ENCODE results near the gene TIMM10B. TPM values are rescaled to one million over a fixed set of nuclear protein-coding genes. Genes with fewer than 3 reads are reported as not detected.

The TIMM10B gene
- total RNA-seq, 1 experiment from 2014 or later, result 57.2 TPM

DNA sequence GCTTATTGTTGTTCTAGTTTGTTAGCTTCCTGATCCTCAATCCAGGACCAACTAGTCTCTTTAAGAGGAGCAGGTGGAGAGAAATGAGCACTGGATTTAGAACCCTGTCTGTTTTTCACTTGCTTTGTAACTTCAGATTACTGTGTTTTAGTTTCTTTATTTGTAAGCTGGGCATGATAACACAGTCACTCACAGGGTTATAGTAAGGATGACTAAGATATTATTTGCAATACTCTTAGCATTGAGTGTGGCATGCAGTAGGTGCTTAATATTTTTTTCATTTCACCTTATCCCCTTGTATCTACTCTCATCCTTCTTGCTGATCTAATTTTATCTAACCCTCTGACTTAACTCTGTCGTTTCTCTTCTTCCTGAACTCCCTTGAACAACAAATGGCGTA lies 49.5 kb downstream of the TIMM10B start:
- Histone ChIP-seq H3K4me3 (ENCODE audit: low read length) (no peak overlapping the region), H2AFZ (ENCODE audit: low read length) (no peak overlapping the region), H3K36me3 (ENCODE audit: insufficient read depth, low read length) (no peaks in the 10 kb centered on the region), H3K9me2 (replicated peaks; ENCODE audit: insufficient read depth, low read length) (no peaks in the 10 kb centered on the region), H3K9ac (ENCODE audit: low read length) (no peak overlapping the region), H3K79me2 (ENCODE audit: low read length) (no peaks in the 10 kb centered on the region), H4K20me1 (ENCODE audit: insufficient read depth, low read depth, low read length) (no peaks in the 10 kb centered on the region), H3K27ac (ENCODE audit: low read length) (no peak overlapping the region), H3K27me3 (ENCODE audit: low read length) (no peaks in the 10 kb centered on the region), H3K4me1 (ENCODE audit: low read length) (peaks cover 16% of the 10 kb centered on the region), H3K4me2 (ENCODE audit: low read depth, low read length, poor library complexity, severe bottlenecking) (no peak overlapping the region), H3K9me3 (ENCODE audit: low read length) (no peaks in the 10 kb centered on the region)
- DNase-seq, result no peak

- Histone ChIP-seq H3K9ac (ENCODE audit: low read length) (no peak overlapping the region), H4K20me1 (ENCODE audit: insufficient read depth, low read depth, low read length) (no peaks in the 10 kb centered on the region), H3K27ac (ENCODE audit: low read length) (no peak overlapping the region), H3K9me2 (replicated peaks; ENCODE audit: insufficient read depth, low read length) (no peaks in the 10 kb centered on the region), H3K4me2 (ENCODE audit: low read depth, low read length, poor library complexity, severe bottlenecking) (no peak overlapping the region), H3K79me2 (ENCODE audit: low read length) (no peaks in the 10 kb centered on the region), H3K36me3 (ENCODE audit: insufficient read depth, low read length) (no peaks in the 10 kb centered on the region), H3K4me3 (ENCODE audit: low read length) (no peak overlapping the region), H3K4me1 (ENCODE audit: low read length) (peaks cover 11% of the 10 kb centered on the region), H3K9me3 (ENCODE audit: low read length) (no peaks in the 10 kb centered on the region), H3K27me3 (ENCODE audit: low read length) (no peaks in the 10 kb centered on the region), H2AFZ (ENCODE audit: low read length) (no peak overlapping the region)
- peak; percentile 66 for DNase-seq
Observed at GRCh38 chr11:6531267-6531752, 50.0 kb downstream of the TIMM10B start.

Other genes with a start within 250 kb of the TIMM10B start
- 33.9 and 53.8 TPM in 2 replicates for gene FHIP1B, start 246.9 kb upstream of the TIMM10B start, total RNA-seq (2014; rRNA removed; shearing (Covaris generic); ENCODE audit: low replicate concordance)
- 1.7 and 2.0 TPM in 2 replicates for gene CNGA4, start 242.4 kb upstream of the TIMM10B start, total RNA-seq (2014; rRNA removed; shearing (Covaris generic); ENCODE audit: low replicate concordance)
- not detected in 2 replicates for gene CCKBR, start 221.7 kb upstream of the TIMM10B start, total RNA-seq (2014; rRNA removed; shearing (Covaris generic); ENCODE audit: low replicate concordance)
- not detected in 2 replicates for gene CAVIN3, start 161.0 kb upstream of the TIMM10B start, total RNA-seq (2014; rRNA removed; shearing (Covaris generic); ENCODE audit: low replicate concordance)
- gene SMPD1, start 91.0 kb upstream of the TIMM10B start, total RNA-seq (2014; rRNA removed; shearing (Covaris generic); ENCODE audit: low replicate concordance), result 2.3 and 2.9 TPM in 2 replicates
- not detected in 2 replicates for gene APBB1, start 62.4 kb upstream of the TIMM10B start, total RNA-seq (2014; rRNA removed; shearing (Covaris generic); ENCODE audit: low replicate concordance)
- 0.22 TPM in 1 of 2 replicates, not detected in the other for gene HPX, start 40.5 kb upstream of the TIMM10B start, total RNA-seq (2014; rRNA removed; shearing (Covaris generic); ENCODE audit: low replicate concordance)
- gene TRIM3, start 7.6 kb upstream of the TIMM10B start, total RNA-seq (2014; rRNA removed; shearing (Covaris generic); ENCODE audit: low replicate concordance), result 13.3 and 20.4 TPM in 2 replicates
- 36.3 and 49.7 TPM in 2 replicates for gene ARFIP2, start 170 bp upstream of the TIMM10B start, total RNA-seq (2014; rRNA removed; shearing (Covaris generic); ENCODE audit: low replicate concordance)
- gene DNHD1, start 15.8 kb downstream of the TIMM10B start, total RNA-seq (2014; rRNA removed; shearing (Covaris generic); ENCODE audit: low replicate concordance), result 40.3 and 53.5 TPM in 2 replicates
- gene RRP8, start 122.1 kb downstream of the TIMM10B start, total RNA-seq (2014; rRNA removed; shearing (Covaris generic); ENCODE audit: low replicate concordance), result 10.8 and 22.9 TPM in 2 replicates
- 48.6 and 65.6 TPM in 2 replicates for gene ILK, start 122.3 kb downstream of the TIMM10B start, total RNA-seq (2014; rRNA removed; shearing (Covaris generic); ENCODE audit: low replicate concordance)
- gene TAF10, start 130.7 kb downstream of the TIMM10B start, total RNA-seq (2014; rRNA removed; shearing (Covaris generic); ENCODE audit: low replicate concordance), result 158 and 192 TPM in 2 replicates
- 41.5 and 45.5 TPM in 2 replicates for gene TPP1, start 137.9 kb downstream of the TIMM10B start, total RNA-seq (2014; rRNA removed; shearing (Covaris generic); ENCODE audit: low replicate concordance)
- 0.04 and 0.11 TPM in 2 replicates for gene DCHS1, start 174.3 kb downstream of the TIMM10B start, total RNA-seq (2014; rRNA removed; shearing (Covaris generic); ENCODE audit: low replicate concordance)
- 55.4 and 67.3 TPM in 2 replicates for gene MRPL17, start 201.8 kb downstream of the TIMM10B start, total RNA-seq (2014; rRNA removed; shearing (Covaris generic); ENCODE audit: low replicate concordance)

Data from Karpas-422 (cell line).